ENCODE data around the gene HARBI1.

- no peak for TF ChIP-seq CTCF (IDR thresholded peaks at IDR 0.05)
- TF ChIP-seq POLR2A (IDR thresholded peaks at IDR 0.05): no peak
These were observed 16.5 kb upstream of the HARBI1 start for GRCh38 chr11:46633291-46634217.

Data from vagina (tissue), 2 donors.